K562 (cell line): ENCODE measurements around the gene TPCN1. TPM values are rescaled to one million over a fixed set of nuclear protein-coding genes. Genes with fewer than 3 reads are reported as not detected.
A peak's percentile ranks its signal among the peaks of the same experiment; 100 is the strongest.

Source experiments
- ATAC-seq: fragments of 200-7000 bp; cut with Tn5 transposase; 3 replicates; pipeline ENCODE4 v1.9.1; 2020; ENCODE audit warnings: moderate library complexity
- BruUV-seq: library from RNA; stranded (reverse); fragments of 400-500 nt; replicated peaks from 2 replicates; lab custom pipeline; 2021; lab: Mats Ljungman, UMichigan
- CTCF ChIA-PET: fragments of 300-600 bp; formaldehyde crosslinking; extraction: SDS; loops from one replicate; lab custom pipeline; 2021; ENCODE audit warnings: low intra/inter-chr PET ratio; lab: Yijun Ruan, JAX
- POLR2A ChIA-PET: fragments of 300-600, 350-650 bp; sonication (Branson Sonifier 250); formaldehyde crosslinking; extraction: SDS; loops from one replicate; lab custom pipeline; 2021; ENCODE audit warnings: antibody characterized with exemption, inconsistent platforms; lab: Yijun Ruan, JAX
- DNase-seq, 4 experiments: peaks; one replicate each; pipeline versions ENCODE4 v3.0.0 to v3.0.0-alpha.2; 2011 to 2018; ENCODE audit warnings: low spot score in 3 of 4, mixed read lengths in 3 of 4; ENCODE audit errors: extremely low read depth in 1 of 4
- FAIRE-seq: peaks from 2 replicates; lab custom pipeline; 2011; peaks lifted over from hg19 to GRCh38; lab: Jason Lieb, UNC
- H2AFZ ChIP-seq: 2 replicates; pipeline ENCODE4 v1.6.0; 2011; ENCODE audit warnings: low read depth, low read length, control low read depth, inconsistent platforms
- H3K27ac ChIP-seq: fragments of 200-600 bp; 3 replicates; pipeline ENCODE4 v1.8.0; 2011; ENCODE audit warnings: low read depth, mild to moderate bottlenecking, control low read depth, inconsistent platforms, low read length, moderate library complexity, mixed read lengths; ENCODE audit errors: extremely low read depth
- H3K27me3 ChIP-seq, 2 experiments: fragments of 300-600 bp in 1 of 2; 2 replicates in 1 of 2; 3 replicates in 1 of 2; pipeline versions ENCODE4 v1.6.0 to v1.8.0; 2011; ENCODE audit warnings: inconsistent platforms in 2 of 2, low read length in 2 of 2, mild to moderate bottlenecking in 1 of 2, mixed read lengths in 1 of 2, moderate library complexity in 1 of 2; ENCODE audit not compliant: control insufficient read depth in 2 of 2, insufficient read depth in 2 of 2
- H3K36me3 ChIP-seq: fragments of 300-600 bp; 3 replicates; pipeline ENCODE4 v1.8.0; 2011; ENCODE audit warnings: mild to moderate bottlenecking, low read length, inconsistent platforms; ENCODE audit not compliant: control insufficient read depth, insufficient read depth
- H3K4me1 ChIP-seq, 2 experiments: fragments of 200-600 bp in 1 of 2; replicated peaks in 1 of 2; 2 replicates in 1 of 2; 3 replicates in 1 of 2; pipeline versions ENCODE4 v1.5.1 to v1.8.0; 2011; ENCODE audit warnings: inconsistent platforms in 2 of 2, low read length in 2 of 2, mild to moderate bottlenecking in 1 of 2, mixed read lengths in 1 of 2, moderate library complexity in 1 of 2; ENCODE audit not compliant: control insufficient read depth in 2 of 2, insufficient read depth in 2 of 2
- H3K4me2 ChIP-seq: 2 replicates; pipeline ENCODE4 v1.6.1; 2011; ENCODE audit warnings: low read length, control low read depth, inconsistent platforms, mixed read lengths; ENCODE audit not compliant: insufficient read depth
- H3K4me3 ChIP-seq: fragments of 200-600 bp; sonication (generic), shearing (Covaris generic); 2 replicates; pipeline ENCODE4 v1.5.1; 2016; ENCODE audit warnings: control low read depth, inconsistent platforms
- H3K79me2 ChIP-seq: fragments of 200-600 bp; 3 replicates; pipeline ENCODE4 v1.8.0; 2011; ENCODE audit warnings: low read length, inconsistent platforms; ENCODE audit not compliant: control insufficient read depth, insufficient read depth
- H3K9ac ChIP-seq, 2 experiments: 2 replicates each; pipeline versions ENCODE4 v1.6.0 to v1.6.1; 2011; ENCODE audit warnings: low read depth in 2 of 2, low read length in 2 of 2, control low read depth in 1 of 2, inconsistent platforms in 1 of 2, mild to moderate bottlenecking in 1 of 2, mixed read lengths in 1 of 2; ENCODE audit not compliant: insufficient read depth in 1 of 2
- H3K9me1 ChIP-seq: one replicate; pipeline ENCODE4 v1.6.0; 2011; ENCODE audit warnings: inconsistent platforms, mild to moderate bottlenecking, low read length, moderate library complexity; ENCODE audit not compliant: control insufficient read depth, insufficient read depth
- H3K9me3 ChIP-seq: replicated peaks from 2 replicates; pipeline ENCODE4 v1.5.1; 2011; ENCODE audit warnings: low read depth, low read length, inconsistent platforms; ENCODE audit not compliant: control insufficient read depth, insufficient read depth
- H4K20me1 ChIP-seq: replicated peaks from 2 replicates; pipeline ENCODE4 v1.6.1; 2011; ENCODE audit warnings: low read length, inconsistent platforms, mixed read lengths; ENCODE audit not compliant: control insufficient read depth, insufficient read depth
- ARID1B ChIP-seq: fragments of 450-650 bp; IDR thresholded peaks from 2 replicates; pipeline ENCODE4 v1.6.1; 2016; ENCODE audit warnings: antibody characterized with exemption, mild to moderate bottlenecking, inconsistent platforms
- CEBPB ChIP-seq: fragments of 450-650 bp; IDR thresholded peaks from 2 replicates; pipeline ENCODE4 v1.6.1; 2016; ENCODE audit warnings: missing genetic modification characterization, missing compliant biosample characterization
- CEBPG ChIP-seq, 3 experiments: fragments of 200-800 bp in 1 of 3; sonication (Bioruptor generic) in 1 of 3; sonication (generic) in 1 of 3; formaldehyde crosslinking in 1 of 3; IDR thresholded peaks in 2 of 3; conservative IDR thresholded peaks in 1 of 3; 2 replicates each; pipeline versions ENCODE4 v1.6.1 to v1.8.0; 2016 to 2022; ENCODE audit warnings: missing compliant biosample characterization in 2 of 3, missing genetic modification characterization in 2 of 3, mild to moderate bottlenecking in 1 of 3, missing genetic modification reagents in 1 of 3
- ELF2 ChIP-seq: fragments of 250-450 bp; sonication (Bioruptor Pico); IDR thresholded peaks from 2 replicates; pipeline ENCODE4 v1.5.0; 2021; ENCODE audit warnings: mild to moderate bottlenecking
- FOSL1 ChIP-seq: fragments of 200-800 bp; sonication (Bioruptor generic); conservative IDR thresholded peaks from 2 replicates; pipeline ENCODE4 v1.6.1; 2016; ENCODE audit warnings: missing genetic modification characterization, missing compliant biosample characterization
- NR2C2 ChIP-seq, 2 experiments: fragments of 200-800 bp in 1 of 2; sonication (Bioruptor generic) in 1 of 2; sonication (generic) in 1 of 2; formaldehyde crosslinking in 1 of 2; IDR thresholded peaks; 2 replicates each; pipeline versions ENCODE4 v1.6.1 to v1.8.0; 2016 to 2022; ENCODE audit warnings: mild to moderate bottlenecking in 1 of 2, missing compliant biosample characterization in 1 of 2, missing genetic modification characterization in 1 of 2, missing genetic modification reagents in 1 of 2
- NRF1 ChIP-seq, 2 experiments: fragments of 450-650 bp; IDR thresholded peaks in 1 of 2; conservative IDR thresholded peaks in 1 of 2; 2 replicates each; pipeline ENCODE4 v1.6.1; 2014; ENCODE audit warnings: mild to moderate bottlenecking in 2 of 2
- SMARCC2 ChIP-seq: fragments of 450-650 bp; IDR thresholded peaks from 2 replicates; pipeline ENCODE4 v1.6.1; 2017; ENCODE audit warnings: antibody characterized with exemption, moderate library complexity, mild to moderate bottlenecking, low read depth
- SMC3 ChIP-seq: conservative IDR thresholded peaks from 2 replicates; pipeline ENCODE4 v1.6.1; 2011; ENCODE audit warnings: low read depth, low read length, improper control_type of control experiment; ENCODE audit not compliant: insufficient read depth
- ZBTB17 ChIP-seq: fragments of 450-650 bp; formaldehyde crosslinking; IDR thresholded peaks from 2 replicates; pipeline ENCODE4 v1.4.0; 2020; ENCODE audit warnings: mild to moderate bottlenecking
- ZNF395 ChIP-seq: fragments of 200-800 bp; sonication (Bioruptor generic); IDR thresholded peaks from 2 replicates; pipeline ENCODE4 v1.6.1; 2017; ENCODE audit warnings: missing genetic modification characterization, missing compliant biosample characterization
- WGBS: fragments of 100-300 bp; shearing (Covaris generic); methylation state at CpG from one replicate; pipeline ENCODE4 v1.1.6; 2016; ENCODE audit warnings: low coverage, mixed read lengths; ENCODE audit not compliant: insufficient coverage; ENCODE audit errors: missing lambda C conversion rate; 5-methylcytosine and 5-hydroxymethylcytosine counted together
- in situ Hi-C: fragments of 300-500 bp; cut with MboI; formaldehyde crosslinking; loops from 4 replicates; pipeline ENCODE4 v1.15.0; 2018; ENCODE audit warnings: inconsistent platforms, mixed read lengths
- intact Hi-C: fragments of 100-400 bp; cut with micrococcal nuclease; formaldehyde crosslinking; loops from 2 replicates; pipeline ENCODE4 v1.14.2; 2022
- polyA plus RNA-seq, 8 experiments: library from polyadenylated mRNA; depleted of rRNA in 4 of 8; stranded (reverse) in 5 of 8; unstranded in 3 of 8; fragments of >200 nt; fragmentation: Nextera tagmentation in 2 of 8; fragmentation: Illumina TruSeq in 1 of 8; extraction: Ambion mirVana in 2 of 8; extraction: Trizol in 1 of 8; gene quantifications; 2 replicates each; pipeline versions ENCODE4 v1.2.1 to v1.2.3, GENCODE V29; 2011 to 2014; ENCODE audit warnings: inconsistent platforms in 1 of 8, missing spikeins in 1 of 8
- total RNA-seq, 7 experiments: library from RNA; depleted of rRNA in 6 of 7; stranded (reverse); fragments of >200 nt in 6 of 7; fragmentation: Illumina TruSeq in 2 of 7; extraction: Trizol in 2 of 7; gene quantifications; 2 replicates each; pipeline versions ENCODE4 v1.2.1 to v1.2.3, GENCODE V29; 2011 to 2021; ENCODE audit warnings: low replicate concordance in 1 of 7
- TF ChIP-seq, protein P1 (sequence below), 2 experiments: fragments of 450-650 bp in 1 of 2; sonication (generic) in 1 of 2; formaldehyde crosslinking in 1 of 2; IDR thresholded peaks in 1 of 2; conservative IDR thresholded peaks in 1 of 2; 2 replicates each; pipeline versions ENCODE4 v1.6.1 to v1.8.1; 2016 to 2023; ENCODE audit warnings: mild to moderate bottlenecking in 2 of 2, moderate library complexity in 2 of 2, inconsistent platforms in 1 of 2, missing genetic modification reagents in 1 of 2
- TF ChIP-seq, protein P2 (sequence below): fragments of 450-650 bp; IDR thresholded peaks from 2 replicates; pipeline ENCODE4 v1.6.1; 2017; ENCODE audit warnings: mild to moderate bottlenecking, moderate library complexity
- TF ChIP-seq, protein P3 (sequence below), 2 experiments: IDR thresholded peaks; 2 replicates each; pipeline ENCODE4 v1.6.1; 2012; ENCODE audit warnings: improper control_type of control experiment in 2 of 2, low read depth in 2 of 2, low read length in 2 of 2, borderline replicate concordance in 1 of 2

The TPCN1 gene
- total and polyA plus RNA-seq, 9 of the 15 experiments (the other 6 are each of a cell fraction or from before 2014, with no cell fraction given) = 0.80 to 23.8 (median 7.4) TPM

- no peak overlapping the region for H3K9ac ChIP-seq
- TF ChIP-seq SMC3 (no peak), CEBPG (CRISPR knock-in tag; IDR thresholded peaks at IDR 0.05) (peak; percentile 75), CEBPG (tag; conservative IDR thresholded peaks at IDR 0.05 in 1 of 2, IDR thresholded peaks at IDR 0.05 in 1 of 2) (peak; percentile 95 to 99), ZNF395 (CRISPR knock-in tag) (0 out of 2 replicates have a peak, but pooled peaks have one; percentile 7), FOSL1 (tag) (peak; percentile 93), ELF2 (CRISPR knock-in tag) (peak; percentile 62; the same call in 1 of the 2 replicates), ARID1B (peak; percentile 36; the same call in 1 of the 2 replicates), NRF1 (conservative IDR thresholded peaks at IDR 0.05 in 1 of 2, IDR thresholded peaks at IDR 0.05 in 1 of 2) (peak; percentile 29 to 47; a peak in 3 of 4 replicates), SMARCC2 (0 out of 2 replicates have a peak, but pooled peaks have one; percentile 16), CEBPB (tag) (peak; percentile 92), NR2C2 (CRISPR knock-in tag; IDR thresholded peaks at IDR 0.05) (no peak), NR2C2 (tag; IDR thresholded peaks at IDR 0.05) (peak; percentile 49; the same call in 1 of the 2 replicates), ZBTB17 (no peak)
- TF ChIP-seq, protein P1, sequence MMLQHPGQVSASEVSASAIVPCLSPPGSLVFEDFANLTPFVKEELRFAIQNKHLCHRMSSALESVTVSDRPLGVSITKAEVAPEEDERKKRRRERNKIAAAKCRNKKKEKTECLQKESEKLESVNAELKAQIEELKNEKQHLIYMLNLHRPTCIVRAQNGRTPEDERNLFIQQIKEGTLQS (IDR thresholded peaks at IDR 0.05) = peak; percentile 91
- TF ChIP-seq, protein P1 (CRISPR knock-in tag; conservative IDR thresholded peaks at IDR 0.05) = no peak
- TF ChIP-seq, protein P2, sequence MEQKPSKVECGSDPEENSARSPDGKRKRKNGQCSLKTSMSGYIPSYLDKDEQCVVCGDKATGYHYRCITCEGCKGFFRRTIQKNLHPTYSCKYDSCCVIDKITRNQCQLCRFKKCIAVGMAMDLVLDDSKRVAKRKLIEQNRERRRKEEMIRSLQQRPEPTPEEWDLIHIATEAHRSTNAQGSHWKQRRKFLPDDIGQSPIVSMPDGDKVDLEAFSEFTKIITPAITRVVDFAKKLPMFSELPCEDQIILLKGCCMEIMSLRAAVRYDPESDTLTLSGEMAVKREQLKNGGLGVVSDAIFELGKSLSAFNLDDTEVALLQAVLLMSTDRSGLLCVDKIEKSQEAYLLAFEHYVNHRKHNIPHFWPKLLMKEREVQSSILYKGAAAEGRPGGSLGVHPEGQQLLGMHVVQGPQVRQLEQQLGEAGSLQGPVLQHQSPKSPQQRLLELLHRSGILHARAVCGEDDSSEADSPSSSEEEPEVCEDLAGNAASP = no peak
- TF ChIP-seq, protein P3, sequence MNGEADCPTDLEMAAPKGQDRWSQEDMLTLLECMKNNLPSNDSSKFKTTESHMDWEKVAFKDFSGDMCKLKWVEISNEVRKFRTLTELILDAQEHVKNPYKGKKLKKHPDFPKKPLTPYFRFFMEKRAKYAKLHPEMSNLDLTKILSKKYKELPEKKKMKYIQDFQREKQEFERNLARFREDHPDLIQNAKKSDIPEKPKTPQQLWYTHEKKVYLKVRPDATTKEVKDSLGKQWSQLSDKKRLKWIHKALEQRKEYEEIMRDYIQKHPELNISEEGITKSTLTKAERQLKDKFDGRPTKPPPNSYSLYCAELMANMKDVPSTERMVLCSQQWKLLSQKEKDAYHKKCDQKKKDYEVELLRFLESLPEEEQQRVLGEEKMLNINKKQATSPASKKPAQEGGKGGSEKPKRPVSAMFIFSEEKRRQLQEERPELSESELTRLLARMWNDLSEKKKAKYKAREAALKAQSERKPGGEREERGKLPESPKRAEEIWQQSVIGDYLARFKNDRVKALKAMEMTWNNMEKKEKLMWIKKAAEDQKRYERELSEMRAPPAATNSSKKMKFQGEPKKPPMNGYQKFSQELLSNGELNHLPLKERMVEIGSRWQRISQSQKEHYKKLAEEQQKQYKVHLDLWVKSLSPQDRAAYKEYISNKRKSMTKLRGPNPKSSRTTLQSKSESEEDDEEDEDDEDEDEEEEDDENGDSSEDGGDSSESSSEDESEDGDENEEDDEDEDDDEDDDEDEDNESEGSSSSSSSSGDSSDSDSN (IDR thresholded peaks at IDR 0.05; ENCODE audit: borderline replicate concordance in 1 of 2, low read depth in 2 of 2, low read length in 2 of 2) = no peak
Observed at GRCh38 chr12:113214895-113215400, 6.3 kb upstream of the TPCN1 start.

More at GRCh38 chr12:113214895-113215400, 6.3 kb upstream of the TPCN1 start:
- Histone ChIP-seq H3K79me2 (no peaks in the 10 kb centered on the region), H3K36me3 (no peaks in the 10 kb centered on the region), H2AFZ (no peak overlapping the region), H3K4me1 (peaks cover 0 to 3% of the 10 kb centered on the region in 2 experiments; a peak in 2 of 5 replicates), H3K4me2 (no peak overlapping the region), H3K9me1 (no peaks in the 10 kb centered on the region), H3K27me3 (no peaks in the 10 kb centered on the region; a peak in 1 of 5 replicates), H3K4me3 (no peak overlapping the region), H3K9me3 (no peaks in the 10 kb centered on the region), H4K20me1 (no peaks in the 10 kb centered on the region), H3K27ac (no peak overlapping the region)
- BruUV-seq = no TSS peak
- DNase-seq (no peak), FAIRE-seq (no peak), ATAC-seq (peak; percentile 67)
- in situ Hi-C loops (no loop called here), intact Hi-C loops (no loop called here)
- ChIA-PET CTCF (no interaction called here), POLR2A (no interaction called here)
- 27% methylated on average over 5 of the region's 5 CpGs for WGBS
